COLO668 (cell line): ENCODE measurements around the gene GMFB.
"Not testable (repeated sequence)": the region's sequence is repeated elsewhere in the genome, so short reads cannot be mapped to it uniquely, and the experiment has no call there.

ENCODE experiments used
- DNase-seq: peaks from one replicate; lab custom pipeline; 2025; ENCODE audit not compliant: unreplicated experiment; lab: John Stamatoyannopoulos, UW

Gene GMFB

GRCh38 chr14:54462048-54462447, 26.7 kb downstream of the GMFB start:
- DNase-seq = no peak

DNA sequence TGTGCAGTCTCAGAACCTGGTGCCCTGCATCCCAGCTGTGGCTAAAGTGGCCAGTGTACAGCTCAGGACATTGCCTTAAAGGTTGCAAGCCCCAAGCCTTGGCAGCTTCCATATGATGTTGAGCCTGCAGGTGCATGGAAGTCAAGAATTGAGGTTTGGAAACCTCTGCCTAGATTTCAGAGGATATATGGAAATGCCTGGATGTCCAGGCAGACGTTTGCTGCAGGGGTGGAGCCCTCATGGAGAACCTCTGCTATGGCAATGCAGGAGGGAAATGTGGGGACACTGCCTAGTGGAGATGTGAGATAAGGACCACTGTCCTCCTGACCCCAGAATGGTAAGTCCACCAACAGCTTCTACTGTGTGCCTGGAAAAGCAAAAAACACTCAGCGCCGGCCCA, 29.7 kb downstream of the GMFB start:
- no peak for DNase-seq

DNA sequence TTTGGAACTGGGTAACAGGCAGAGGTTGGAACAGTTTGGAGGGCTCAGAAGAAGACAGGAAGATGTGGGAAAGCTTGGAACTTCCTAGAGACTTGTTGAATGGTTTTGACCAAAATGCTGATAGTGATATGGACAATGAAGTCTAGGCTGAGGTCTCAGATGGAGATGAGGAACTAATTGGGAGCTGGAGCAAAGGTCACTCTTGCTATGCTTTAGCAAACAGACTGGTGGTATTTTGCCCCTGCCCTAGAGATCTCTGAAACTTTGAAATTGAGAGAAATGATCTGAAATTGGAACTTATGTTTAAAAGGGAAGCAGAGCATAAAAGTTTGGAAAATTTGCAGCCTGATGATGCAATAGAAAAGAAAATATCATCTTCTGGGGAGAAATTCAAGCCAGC, 30.2 kb downstream of the GMFB start:
- not testable (repeated sequence) for DNase-seq

DNA sequence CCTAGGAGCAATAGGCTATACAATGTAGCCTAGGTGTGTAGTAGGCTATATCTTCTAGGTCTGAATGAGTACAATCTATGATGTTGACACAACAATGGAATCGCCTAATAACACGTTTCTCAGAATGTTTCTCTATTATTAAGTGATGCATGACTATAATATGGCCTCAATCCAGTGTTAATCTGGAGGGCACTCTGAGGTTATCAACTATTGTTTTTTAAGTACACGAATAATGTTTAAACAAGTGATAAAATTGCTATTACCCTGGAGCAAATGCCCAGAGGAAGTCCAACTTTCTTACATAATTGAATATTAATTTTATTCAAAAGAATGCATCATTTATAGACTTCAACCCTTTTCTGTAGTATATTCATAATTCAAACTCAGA, 31.2 kb downstream of the GMFB start:
- DNase-seq = no peak

DNA sequence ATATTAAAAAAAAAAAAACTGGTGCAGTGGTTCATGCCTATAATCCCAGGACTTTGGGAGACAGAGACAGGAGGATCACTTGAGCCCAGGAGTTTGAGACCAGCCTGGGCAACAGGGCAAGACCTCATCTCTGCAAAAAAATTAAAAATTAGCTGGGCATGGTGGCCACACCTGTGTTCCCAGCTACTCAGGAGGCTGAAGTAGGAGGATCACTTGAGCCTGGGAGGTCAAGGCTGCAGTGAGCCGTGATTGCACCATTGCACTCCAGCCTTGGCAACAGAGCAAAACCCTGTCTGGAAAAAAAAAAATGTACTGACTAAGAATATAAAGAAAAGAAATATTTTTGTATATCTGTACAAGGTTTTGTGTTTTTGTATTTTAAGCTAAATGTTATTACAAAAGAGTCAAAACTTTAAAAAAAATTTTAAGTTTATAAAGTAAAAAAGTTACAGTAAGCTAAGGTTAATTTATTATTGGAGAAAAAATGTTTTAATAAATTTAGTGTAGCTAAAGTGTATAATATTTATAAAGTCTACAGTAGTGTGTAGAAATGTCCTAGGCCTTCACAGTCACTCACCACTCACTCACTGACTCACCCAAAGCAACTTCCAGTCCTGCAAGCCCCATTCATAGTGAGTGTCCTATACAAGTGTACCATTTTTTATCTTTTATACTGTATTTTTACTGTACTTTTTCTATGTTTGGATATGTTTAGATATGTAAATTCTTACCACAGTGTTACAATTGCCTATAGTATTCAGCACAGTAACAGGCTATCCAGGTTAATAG, 31.8 kb downstream of the GMFB start:
- DNase-seq = not testable (repeated sequence)

GRCh38 chr14:54455363-54455762, 33.4 kb downstream of the GMFB start:
- DNase-seq = no peak

DNA sequence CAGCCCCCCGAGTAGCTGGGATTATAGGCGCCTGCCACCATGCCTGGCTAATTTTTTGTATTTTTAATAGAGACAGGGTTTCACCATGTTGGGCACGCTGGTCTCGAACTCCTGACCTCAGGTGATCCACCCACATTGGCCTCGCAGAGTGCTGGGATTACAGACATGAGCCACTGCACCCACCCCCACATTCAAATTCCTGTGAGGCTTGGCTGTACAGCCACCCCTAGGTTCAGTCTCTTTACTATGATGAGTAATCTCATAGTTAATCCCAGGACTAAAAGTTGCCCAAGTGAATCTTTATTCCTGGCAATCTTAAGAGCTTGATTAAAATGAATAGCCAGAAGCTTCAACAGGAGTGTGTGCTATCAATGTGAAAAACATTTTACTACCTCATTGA, 34.8 kb downstream of the GMFB start:
- not testable (repeated sequence) for DNase-seq

DNA sequence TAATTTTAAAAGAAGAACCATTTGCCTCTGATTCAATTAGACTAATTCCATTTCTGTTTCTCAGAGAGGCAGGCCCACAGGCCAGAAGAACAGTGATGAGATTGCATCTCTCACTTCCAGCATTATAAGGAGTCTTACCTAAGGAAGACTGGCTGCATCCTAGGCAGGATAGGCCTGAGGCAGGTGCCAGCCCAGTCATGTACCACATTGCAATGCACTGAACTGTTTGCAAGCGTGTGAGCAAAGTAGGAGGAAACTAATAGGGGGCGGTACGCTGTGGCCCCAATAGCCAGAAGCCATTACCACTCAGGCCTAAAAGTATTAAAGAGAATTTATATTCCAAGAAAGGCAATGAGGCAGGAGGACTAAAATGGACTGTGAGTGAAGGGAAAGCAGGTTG, 35.5 kb downstream of the GMFB start:
- DNase-seq = no peak

GRCh38 chr14:54451961-54452360, 36.8 kb downstream of the GMFB start:
- DNase-seq = no peak

- no peak for DNase-seq
Observed at GRCh38 chr14:54451121-54451601, 37.6 kb downstream of the GMFB start.

DNA sequence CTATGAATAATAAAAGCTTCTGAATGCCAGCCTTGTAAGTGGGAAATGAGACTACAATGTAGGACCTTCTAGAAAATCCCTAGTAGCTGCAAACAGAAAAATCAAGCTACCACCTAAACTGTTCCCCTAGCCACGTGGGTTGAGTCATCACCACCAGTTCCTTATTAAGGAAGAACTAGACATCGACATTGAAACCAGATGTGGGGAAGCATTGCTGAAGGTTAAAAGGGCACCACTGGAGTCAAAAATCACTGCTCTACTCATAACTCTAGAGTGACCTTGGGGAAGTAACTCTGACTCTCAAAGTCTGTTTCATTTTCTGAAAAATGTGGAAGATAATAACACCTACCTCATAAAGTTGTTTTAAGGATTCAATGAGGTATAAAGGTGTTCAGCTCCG, 38.2 kb downstream of the GMFB start:
- no peak for DNase-seq

GRCh38 chr14:54447231-54447692, 41.5 kb downstream of the GMFB start:
- DNase-seq = no peak

- peak; percentile 87 for DNase-seq
Observed at GRCh38 chr14:54446161-54446693, 42.6 kb downstream of the GMFB start.

DNA sequence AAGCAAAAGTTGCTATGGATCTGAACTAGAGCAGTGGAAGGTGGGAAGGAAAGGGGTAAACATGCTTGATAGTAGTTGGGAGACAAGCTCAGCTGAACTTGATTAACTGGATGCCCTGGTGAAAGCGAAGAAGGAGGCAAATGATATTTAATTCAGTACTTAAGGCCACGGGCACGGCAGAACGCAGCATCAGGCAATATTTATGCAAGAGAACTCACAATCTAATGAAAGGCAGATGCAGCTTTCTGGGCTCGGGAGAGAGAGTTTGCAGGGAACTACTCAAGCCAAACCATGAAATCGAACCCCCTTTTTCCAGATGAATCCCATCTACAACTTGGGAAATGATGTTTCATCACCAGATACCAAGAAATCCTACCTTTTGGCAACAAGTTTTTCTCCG, 44.1 kb downstream of the GMFB start:
- no peak for DNase-seq

DNA sequence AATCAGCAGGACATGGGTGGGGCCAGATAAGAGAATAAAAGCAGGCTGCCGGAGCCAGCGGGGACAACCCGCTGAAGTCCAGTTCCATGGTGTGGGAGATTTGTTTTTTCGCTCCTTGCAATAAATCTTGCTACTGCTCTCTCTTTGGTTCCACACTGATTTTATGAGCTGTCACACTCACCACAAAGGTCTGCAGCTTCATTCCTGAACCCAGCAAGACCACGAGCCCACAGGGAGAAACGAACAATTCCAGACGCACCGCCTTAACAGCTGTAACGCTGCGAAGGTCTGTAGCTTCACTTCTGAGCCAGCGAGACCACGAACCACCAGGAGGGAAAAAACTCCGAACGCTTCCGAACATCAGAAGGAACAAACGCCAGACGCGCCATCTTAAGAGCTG, 44.8 kb downstream of the GMFB start:
- DNase-seq = no peak

DNA sequence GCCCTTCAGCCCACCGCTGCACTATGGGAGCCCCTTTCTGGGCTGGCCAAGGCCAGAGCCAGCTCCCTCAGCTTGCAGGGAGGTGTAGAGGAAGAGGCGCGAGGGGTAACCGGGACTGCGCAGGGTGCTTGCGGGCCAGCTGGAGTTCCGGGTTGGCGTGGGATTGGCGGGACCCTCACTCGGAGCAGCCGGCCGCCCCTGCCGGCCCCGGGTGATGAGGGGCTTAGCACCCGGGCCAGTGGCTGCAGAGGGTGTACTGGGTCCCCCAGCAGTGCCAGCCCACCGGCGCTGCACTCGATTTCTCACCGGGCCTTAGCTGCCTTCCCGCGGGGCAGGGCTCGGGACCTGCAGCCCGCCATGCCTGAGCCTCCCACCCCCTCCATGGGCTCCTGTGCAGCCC, 45.8 kb downstream of the GMFB start:
- not testable (repeated sequence) for DNase-seq

- peak; percentile 97 for DNase-seq
Observed at GRCh38 chr14:54440873-54441868, 47.6 kb downstream of the GMFB start, which contains the start of gene CNIH1. Gene CNIH1, minus strand, starts transcription at chr14:54441374. Its CDS starts 47 bp downstream, at chr14:54441327.

- no peak for DNase-seq
Observed at GRCh38 chr14:54440476-54440872, 48.3 kb downstream of the GMFB start.

- DNase-seq = no peak
Observed at GRCh38 chr14:54440037-54440436, 48.7 kb downstream of the GMFB start.

DNA sequence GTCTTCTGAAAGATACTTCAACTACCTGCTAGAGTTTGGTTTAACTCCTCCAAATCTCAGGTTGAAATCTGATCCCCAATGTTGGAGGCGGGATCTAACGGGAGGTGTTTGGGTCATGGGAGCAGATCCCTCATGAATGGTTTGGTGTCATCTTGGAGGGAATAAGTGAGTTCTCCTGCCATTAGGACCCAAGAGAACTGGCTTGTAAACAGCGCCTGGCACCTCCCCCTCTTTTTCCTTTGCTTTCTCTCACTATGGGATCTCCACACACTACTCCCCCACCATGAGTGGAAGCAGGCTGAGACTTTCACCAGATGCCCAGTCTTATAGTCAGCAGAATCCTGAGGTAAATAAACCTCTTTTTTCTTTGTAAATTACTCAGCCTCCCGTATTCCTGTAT, 50.1 kb downstream of the GMFB start:
- no peak for DNase-seq

DNA sequence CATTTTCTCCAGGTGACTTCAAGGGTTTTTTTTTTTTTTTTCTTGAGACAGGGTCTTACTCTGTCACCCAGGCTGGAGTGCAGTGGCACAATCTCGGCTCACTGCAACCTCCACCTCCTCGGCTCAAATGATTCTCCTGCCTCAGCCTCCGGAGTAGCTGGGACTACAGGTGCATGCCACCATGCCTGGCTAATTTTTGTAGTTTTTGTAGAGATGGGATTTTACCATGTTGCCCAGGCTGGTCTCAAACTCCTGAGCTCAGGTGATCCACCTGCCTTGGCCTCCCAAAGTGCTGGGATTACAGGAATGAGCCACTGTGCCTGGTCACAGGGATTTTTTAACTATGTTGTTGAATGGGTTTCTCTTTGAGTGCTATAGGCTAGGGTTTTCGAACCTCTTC, 50.8 kb downstream of the GMFB start:
- not testable (repeated sequence) for DNase-seq
